Activated naive CD4-positive, alpha-beta T cell treated with anti-CD3 and anti-CD28 coated beads, Interleukin-2, amount 10 ng/mL, durations not matched to agents 7 days and 5 days (primary cell): ENCODE results near the gene EXT2.

ENCODE experiments used
- CTCF ChIA-PET: fragments of 350-600 bp; sonication (Branson Sonifier 250); formaldehyde crosslinking; loops from one replicate; lab custom pipeline; 2021; ENCODE audit warnings: antibody characterized with exemption; lab: Charles Lee
- DNase-seq: peaks from one replicate; pipeline ENCODE4 v3.0.0-alpha.2; 2020
- H3K27ac Mint-ChIP-seq: one replicate; pipeline ENCODE4 v1.8.0; 2021; ENCODE audit warnings: mild to moderate bottlenecking, moderate library complexity, mixed read lengths
- H3K27me3 Mint-ChIP-seq: one replicate; pipeline ENCODE4 v1.8.0; 2021; ENCODE audit warnings: mild to moderate bottlenecking, mixed read lengths
- H3K36me3 Mint-ChIP-seq: one replicate; pipeline ENCODE4 v1.8.0; 2021; ENCODE audit warnings: mixed read lengths
- H3K4me1 Mint-ChIP-seq: one replicate; pipeline ENCODE4 v1.8.0; 2021; ENCODE audit warnings: mixed read lengths
- H3K4me3 Mint-ChIP-seq: one replicate; pipeline ENCODE4 v1.8.0; 2021; ENCODE audit warnings: mild to moderate bottlenecking, moderate library complexity, mixed read lengths
- H3K9me3 Mint-ChIP-seq: one replicate; pipeline ENCODE4 v1.8.0; 2021; ENCODE audit warnings: mixed read lengths

Gene EXT2

GRCh38 chr11:44221992-44222391, 126.5 kb downstream of the EXT2 start:
- no peak for DNase-seq
- H3K27me3 Mint-ChIP-seq: no peaks in the 10 kb centered on the region
- no peak overlapping the region for H3K4me3 Mint-ChIP-seq
- H3K36me3 Mint-ChIP-seq: peaks cover 4% of the 10 kb centered on the region
- no peak overlapping the region for H3K27ac Mint-ChIP-seq
- peaks cover 4% of the 10 kb centered on the region for H3K4me1 Mint-ChIP-seq
- CTCF ChIA-PET: no interaction called here
- no peaks in the 10 kb centered on the region for H3K9me3 Mint-ChIP-seq

DNA sequence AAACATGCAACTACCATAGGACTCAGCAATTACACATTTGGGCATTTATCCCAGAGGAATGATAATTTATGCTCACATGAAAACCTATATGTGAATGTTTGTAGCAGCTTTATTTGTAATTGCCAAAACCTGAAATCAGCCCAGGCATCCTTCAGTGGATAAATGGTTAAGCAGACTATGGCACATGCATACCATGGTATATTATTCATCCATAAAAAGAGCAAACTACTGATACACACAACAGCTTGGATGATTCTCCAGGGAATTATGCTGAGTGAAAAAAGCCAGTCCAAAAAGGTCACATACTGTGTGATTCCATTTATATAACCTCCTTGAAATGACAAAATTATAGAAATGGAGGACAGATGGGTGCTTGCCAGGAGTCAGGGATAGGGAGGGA, 127.8 kb downstream of the EXT2 start:
- peaks cover 10% of the 10 kb centered on the region for H3K4me1 Mint-ChIP-seq
- H3K9me3 Mint-ChIP-seq: no peaks in the 10 kb centered on the region
- no peak overlapping the region for H3K4me3 Mint-ChIP-seq
- H3K36me3 Mint-ChIP-seq: peaks cover 2% of the 10 kb centered on the region
- no peak overlapping the region for H3K27ac Mint-ChIP-seq
- DNase-seq: no peak
- CTCF ChIA-PET: no interaction called here
- H3K27me3 Mint-ChIP-seq: no peaks in the 10 kb centered on the region

DNA sequence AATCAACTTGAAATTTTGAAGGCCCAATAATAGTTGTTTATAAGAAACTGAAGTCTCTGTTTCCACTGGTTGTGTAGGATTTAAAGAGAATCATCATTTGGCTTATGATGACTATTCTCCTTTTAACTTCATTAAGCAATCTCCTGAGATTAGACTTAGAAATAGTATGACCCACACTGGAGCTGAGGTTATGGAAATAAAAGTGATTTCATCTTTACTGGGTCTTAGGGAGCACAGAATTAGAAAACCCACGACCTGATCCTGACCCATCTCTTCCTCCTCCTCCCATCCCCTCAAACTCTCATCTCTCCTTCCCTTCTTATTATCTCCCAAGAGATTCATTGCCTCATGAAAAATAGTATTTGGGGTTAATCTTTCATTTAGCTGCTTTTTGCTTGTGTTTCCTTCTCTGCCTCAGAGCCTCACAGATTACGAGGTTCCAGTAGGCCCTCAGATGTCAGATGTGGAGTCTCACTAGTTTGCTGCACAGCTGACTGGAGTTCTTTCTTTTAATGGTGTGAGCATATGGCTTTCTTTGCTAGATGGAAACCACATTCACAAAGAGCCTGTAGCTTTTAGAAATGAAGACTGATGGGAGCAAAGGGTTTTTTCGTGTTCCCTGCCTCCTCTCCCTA, 129.5 kb downstream of the EXT2 start:
- Mint-ChIP-seq H3K4me3 (no peak overlapping the region), H3K9me3 (no peaks in the 10 kb centered on the region), H3K27me3 (no peaks in the 10 kb centered on the region), H3K27ac (no peak overlapping the region), H3K36me3 (peaks cover 2% of the 10 kb centered on the region), H3K4me1 (peaks cover 10% of the 10 kb centered on the region)
- no peak for DNase-seq
- CTCF ChIA-PET: interaction anchor here (0.9 kb wide), 1 partner anchor 115 kb away, joined by 3 read pairs; no protein-coding TSS in a partner anchor

DNA sequence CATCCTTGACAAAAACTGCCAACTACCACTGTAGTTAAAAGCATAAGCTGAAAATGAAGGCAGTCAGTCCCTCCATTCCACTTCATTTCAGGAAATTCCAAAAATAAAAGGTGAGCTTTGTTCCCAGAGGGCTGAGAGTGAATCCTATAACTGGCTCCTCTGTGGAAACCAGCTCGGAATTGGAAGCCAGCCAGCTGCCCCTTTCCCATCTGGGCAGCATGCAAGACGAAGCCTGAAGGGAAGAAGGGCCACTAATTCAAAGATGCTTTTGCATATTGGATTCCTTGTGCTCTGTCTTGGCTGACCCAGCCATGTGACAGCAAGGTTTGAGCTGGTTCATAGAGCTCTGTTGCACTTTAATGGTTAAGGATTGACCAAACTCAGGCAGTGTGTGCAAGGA, 131.0 kb downstream of the EXT2 start:
- no peaks in the 10 kb centered on the region for H3K9me3 Mint-ChIP-seq
- CTCF ChIA-PET: no interaction called here
- H3K4me3 Mint-ChIP-seq: no peak overlapping the region
- peaks cover 2% of the 10 kb centered on the region for H3K36me3 Mint-ChIP-seq
- no peaks in the 10 kb centered on the region for H3K27me3 Mint-ChIP-seq
- no peak overlapping the region for H3K27ac Mint-ChIP-seq
- no peak for DNase-seq
- H3K4me1 Mint-ChIP-seq: peaks cover 10% of the 10 kb centered on the region

- no peak overlapping the region for H3K27ac Mint-ChIP-seq
- H3K4me3 Mint-ChIP-seq: no peak overlapping the region
- H3K9me3 Mint-ChIP-seq: no peaks in the 10 kb centered on the region
- peaks cover 10% of the 10 kb centered on the region for H3K4me1 Mint-ChIP-seq
- peaks cover 2% of the 10 kb centered on the region for H3K36me3 Mint-ChIP-seq
- no peaks in the 10 kb centered on the region for H3K27me3 Mint-ChIP-seq
- CTCF ChIA-PET: no interaction called here
- no peak for DNase-seq
Observed at GRCh38 chr11:44226945-44227344, 131.5 kb downstream of the EXT2 start.

DNA sequence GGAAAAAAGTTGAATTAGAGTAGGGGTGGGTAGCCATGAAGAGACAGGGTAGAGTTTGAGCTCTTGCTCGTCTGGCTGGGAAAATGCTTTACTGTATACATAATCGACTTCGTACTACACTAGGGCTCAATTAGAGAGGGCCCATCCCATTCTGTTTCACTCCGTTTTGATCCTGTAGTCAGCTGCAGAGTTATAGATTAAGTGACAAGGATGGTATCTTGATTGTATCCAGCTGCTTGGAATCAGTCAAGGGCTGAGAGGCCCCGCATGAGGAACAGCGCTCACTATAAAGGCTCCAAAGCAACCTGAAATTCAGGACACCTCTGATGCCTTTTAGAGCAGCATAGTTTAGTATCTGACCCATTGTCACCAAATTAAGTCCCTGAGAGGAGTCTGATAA, 132.9 kb downstream of the EXT2 start:
- DNase-seq: no peak
- no peaks in the 10 kb centered on the region for H3K9me3 Mint-ChIP-seq
- no peaks in the 10 kb centered on the region for H3K27me3 Mint-ChIP-seq
- no peak overlapping the region for H3K4me3 Mint-ChIP-seq
- CTCF ChIA-PET: no interaction called here
- peaks cover 10% of the 10 kb centered on the region for H3K4me1 Mint-ChIP-seq
- no peak overlapping the region for H3K27ac Mint-ChIP-seq
- no peaks in the 10 kb centered on the region for H3K36me3 Mint-ChIP-seq

DNA sequence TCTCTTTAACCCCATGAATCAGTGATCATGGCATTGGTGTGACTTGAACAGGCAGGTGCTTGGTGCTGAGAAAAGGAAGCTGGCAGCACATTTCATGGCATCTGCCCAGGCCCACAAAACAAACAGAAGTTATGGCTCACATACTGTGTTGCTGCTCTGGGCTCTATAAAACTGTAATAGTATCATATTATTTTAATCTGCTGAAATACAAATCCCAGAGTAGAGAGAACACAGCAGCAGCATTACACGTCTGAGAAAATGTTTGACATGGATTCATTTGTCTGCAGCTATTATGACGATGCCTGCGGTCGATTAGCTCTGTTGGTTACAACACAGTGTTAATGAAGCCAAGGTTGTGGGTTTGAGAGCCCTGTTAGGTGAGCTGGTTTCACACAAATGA, 133.6 kb downstream of the EXT2 start:
- CTCF ChIA-PET: interaction anchor here (1.5 kb wide), 1 partner anchor 8 kb away, joined by 3 read pairs; no protein-coding TSS in a partner anchor
- DNase-seq: no peak
- Mint-ChIP-seq H3K9me3 (no peaks in the 10 kb centered on the region), H3K36me3 (no peaks in the 10 kb centered on the region), H3K27ac (no peak overlapping the region), H3K27me3 (no peaks in the 10 kb centered on the region), H3K4me3 (no peak overlapping the region), H3K4me1 (peaks cover 10% of the 10 kb centered on the region)

DNA sequence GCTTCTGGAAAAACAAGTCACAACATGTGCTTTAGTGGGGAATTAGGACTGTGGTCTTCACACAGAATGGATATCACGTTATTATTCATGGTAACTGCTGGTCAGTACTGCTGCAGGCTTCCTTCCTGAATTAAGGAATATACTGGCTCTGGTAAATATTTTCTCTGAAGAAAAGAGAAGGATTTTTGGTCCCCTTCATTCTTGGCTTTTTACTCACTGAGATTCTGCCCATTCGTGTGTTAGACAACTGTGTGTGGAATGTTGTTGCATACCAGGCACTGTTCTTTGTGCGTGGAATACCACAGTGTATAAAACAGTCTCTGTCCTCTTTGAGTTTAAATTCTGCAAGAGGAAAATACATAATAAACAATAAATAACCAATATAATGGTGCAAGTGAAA, 134.1 kb downstream of the EXT2 start:
- Mint-ChIP-seq H3K36me3 (no peaks in the 10 kb centered on the region), H3K9me3 (no peaks in the 10 kb centered on the region), H3K27ac (no peak overlapping the region), H3K27me3 (no peaks in the 10 kb centered on the region), H3K4me3 (no peak overlapping the region), H3K4me1 (peaks cover 10% of the 10 kb centered on the region)
- CTCF ChIA-PET: interaction anchor here (1.5 kb wide), 1 partner anchor 9 kb away, joined by 3 read pairs; no protein-coding TSS in a partner anchor
- DNase-seq: no peak

- H3K36me3 Mint-ChIP-seq: peaks cover 8% of the 10 kb centered on the region
- CTCF ChIA-PET: interaction anchor here (1.3 kb wide), 1 partner anchor 103 kb away, joined by 3 read pairs; no protein-coding TSS in a partner anchor
- H3K9me3 Mint-ChIP-seq: no peaks in the 10 kb centered on the region
- H3K27ac Mint-ChIP-seq: no peak overlapping the region
- no peak for DNase-seq
- H3K4me3 Mint-ChIP-seq: no peak overlapping the region
- H3K27me3 Mint-ChIP-seq: no peaks in the 10 kb centered on the region
- H3K4me1 Mint-ChIP-seq: no peaks in the 10 kb centered on the region
Observed at GRCh38 chr11:44235765-44236201, 140.3 kb downstream of the EXT2 start.

- Mint-ChIP-seq H3K4me3 (no peak overlapping the region), H3K27ac (no peak overlapping the region), H3K4me1 (no peaks in the 10 kb centered on the region), H3K36me3 (peaks cover 8% of the 10 kb centered on the region), H3K9me3 (no peaks in the 10 kb centered on the region), H3K27me3 (no peaks in the 10 kb centered on the region)
- CTCF ChIA-PET: interaction anchor here (1.3 kb wide), 1 partner anchor 103 kb away, joined by 3 read pairs; no protein-coding TSS in a partner anchor
- no peak for DNase-seq
Observed at GRCh38 chr11:44236296-44236695, 140.8 kb downstream of the EXT2 start.

DNA sequence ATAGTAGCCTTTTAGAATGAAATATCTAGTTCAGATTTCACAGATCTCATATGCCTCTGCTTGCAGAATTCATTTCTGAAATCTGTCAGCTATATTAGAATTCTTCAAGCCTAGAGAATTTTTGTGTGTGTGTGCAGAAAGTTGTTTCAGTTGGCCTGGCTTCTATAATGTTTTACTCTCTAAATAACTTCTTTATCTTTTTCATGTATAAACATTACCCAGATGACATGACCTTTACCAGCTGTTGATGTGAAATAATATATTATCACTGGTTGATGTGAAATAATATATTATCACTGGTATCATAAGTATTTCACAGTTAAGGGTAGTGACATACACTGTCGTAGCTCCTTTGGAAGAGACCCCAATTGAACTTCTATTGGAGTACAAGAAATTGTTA, 141.7 kb downstream of the EXT2 start:
- Mint-ChIP-seq H3K27me3 (no peaks in the 10 kb centered on the region), H3K4me1 (no peaks in the 10 kb centered on the region), H3K9me3 (no peaks in the 10 kb centered on the region), H3K36me3 (peaks cover 8% of the 10 kb centered on the region), H3K4me3 (no peak overlapping the region), H3K27ac (no peak overlapping the region)
- no peak for DNase-seq
- CTCF ChIA-PET: interaction anchor here (1.3 kb wide), 1 partner anchor 104 kb away, joined by 3 read pairs; no protein-coding TSS in a partner anchor

DNA sequence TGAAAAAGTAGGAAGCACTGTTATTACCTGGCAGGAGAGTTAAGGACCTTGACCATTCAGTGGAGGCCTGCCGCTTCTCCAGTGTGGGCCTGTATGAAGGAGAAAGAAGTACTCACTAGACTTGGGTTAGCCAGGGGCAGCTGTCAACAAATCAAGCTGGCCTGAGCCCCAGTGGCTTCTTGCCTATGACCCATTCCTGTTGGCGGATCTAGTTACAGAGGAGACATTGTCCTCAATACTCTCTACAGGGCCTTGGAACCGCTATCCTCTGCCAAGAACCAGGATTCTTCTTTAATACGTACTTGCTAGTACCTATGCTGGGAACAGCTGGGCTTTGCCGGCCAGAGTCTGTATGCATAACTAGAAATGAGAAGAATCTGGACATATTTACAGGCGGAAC, 146.4 kb downstream of the EXT2 start:
- Mint-ChIP-seq H3K4me3 (no peak overlapping the region), H3K9me3 (no peaks in the 10 kb centered on the region), H3K36me3 (peaks cover 11% of the 10 kb centered on the region), H3K4me1 (no peaks in the 10 kb centered on the region), H3K27ac (no peak overlapping the region), H3K27me3 (no peaks in the 10 kb centered on the region)
- CTCF ChIA-PET: interaction anchor here (1.7 kb wide), 1 partner anchor 44 kb away, joined by 3 read pairs; no protein-coding TSS in a partner anchor
- DNase-seq: no peak

DNA sequence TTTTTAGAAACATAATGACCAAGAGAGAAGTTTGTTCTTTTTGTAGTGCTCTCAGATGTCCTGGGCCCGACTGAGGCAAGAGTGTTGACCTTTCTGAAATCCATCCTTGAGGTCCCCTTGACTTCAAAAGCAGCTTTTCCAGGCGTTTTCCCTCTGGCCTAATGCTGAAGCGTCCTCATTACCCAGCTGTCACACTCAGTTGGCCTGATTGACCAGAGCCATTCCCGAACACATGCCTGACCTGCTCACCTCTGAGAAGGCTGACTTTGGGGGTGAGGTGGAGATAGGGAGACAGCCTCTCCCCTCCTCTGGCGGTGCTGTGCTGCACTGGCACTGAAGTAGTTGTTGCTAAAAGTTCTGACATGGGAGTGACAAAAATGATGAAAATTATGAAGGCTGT, 147.6 kb downstream of the EXT2 start:
- no peak overlapping the region for H3K27ac Mint-ChIP-seq
- peaks cover 7% of the 10 kb centered on the region for H3K36me3 Mint-ChIP-seq
- H3K4me3 Mint-ChIP-seq: no peak overlapping the region
- CTCF ChIA-PET: interaction anchor here (1.7 kb wide), 1 partner anchor 43 kb away, joined by 3 read pairs; no protein-coding TSS in a partner anchor
- H3K9me3 Mint-ChIP-seq: no peaks in the 10 kb centered on the region
- no peak for DNase-seq
- no peaks in the 10 kb centered on the region for H3K4me1 Mint-ChIP-seq
- H3K27me3 Mint-ChIP-seq: no peaks in the 10 kb centered on the region

DNA sequence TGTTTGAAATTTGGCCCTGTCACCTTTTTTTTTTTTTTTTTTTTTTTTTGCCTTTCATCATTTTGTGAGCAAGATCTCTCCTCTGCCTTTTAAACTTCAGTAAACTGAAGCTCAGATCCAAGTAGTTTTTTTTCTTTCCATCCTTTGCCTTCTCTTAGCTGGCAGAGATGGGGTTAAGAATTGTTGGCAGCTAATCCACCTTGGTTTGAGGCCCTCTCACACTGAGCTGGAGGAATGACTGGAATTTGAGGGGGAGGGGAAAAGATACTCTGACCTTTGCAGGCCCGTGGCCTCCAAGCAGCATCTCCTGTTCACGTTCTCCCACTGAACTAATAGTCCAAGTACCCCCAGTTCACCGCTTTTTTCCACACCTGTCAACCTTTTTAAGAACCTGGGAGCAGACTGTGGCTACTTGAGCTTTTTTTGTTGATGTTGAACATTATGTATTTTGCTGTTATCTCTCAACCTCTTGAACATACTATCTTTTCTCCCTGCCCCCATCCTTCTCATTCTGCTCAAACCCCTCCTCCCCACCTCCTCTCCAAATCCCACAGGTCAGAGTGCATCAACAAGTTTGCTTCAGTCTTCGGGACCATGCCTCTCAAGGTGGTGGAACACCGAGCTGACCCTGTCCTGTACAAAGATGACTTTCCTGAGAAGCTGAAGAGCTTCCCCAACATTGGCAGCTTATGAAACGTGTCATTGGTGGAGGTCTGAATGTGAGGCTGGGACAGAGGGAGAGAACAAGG, 148.3 kb downstream of the EXT2 start:
- Mint-ChIP-seq H3K36me3 (peaks cover 8% of the 10 kb centered on the region), H3K27ac (peak overlapping the region; percentile 28), H3K4me3 (no peak overlapping the region), H3K9me3 (no peaks in the 10 kb centered on the region), H3K4me1 (no peaks in the 10 kb centered on the region), H3K27me3 (no peaks in the 10 kb centered on the region)
- CTCF ChIA-PET: interaction anchor here (0.7 kb wide), 1 partner anchor 408 kb away, joined by 3 read pairs; no protein-coding TSS in a partner anchor
- DNase-seq: no peak
